Measurements from ENCODE around the gene RNF38. TPM values are rescaled to one million over a fixed set of nuclear protein-coding genes. Genes with fewer than 3 reads are reported as not detected.

RNF38 gene
- total RNA-seq, 2 experiments from 2014 or later = 88.1 to 104 TPM

GRCh38 chr9:36318212-36318802 lies 81.8 kb downstream of the RNF38 start:
- ChIA-PET POLR2A (no interaction called here), CTCF (interaction anchor here (1.3 kb wide), 1 partner anchor 11 kb away, joined by 4 read pairs; no protein-coding TSS in a partner anchor)
- Histone ChIP-seq H3K27ac (ENCODE audit: low read depth in 1 of 2, low read length in 2 of 2) (no peak overlapping the region), H3K4me3 (ENCODE audit: low read length) (no peak overlapping the region), H3K9me3 (ENCODE audit: control insufficient read depth in 1 of 2, insufficient read depth in 1 of 2, low read length in 2 of 2) (no peaks in the 10 kb centered on the region), H3K36me3 (ENCODE audit: insufficient read depth, low read length) (no peaks in the 10 kb centered on the region), H3K4me1 (ENCODE audit: insufficient read depth, low read length) (no peaks in the 10 kb centered on the region), H3K27me3 (ENCODE audit: control insufficient read depth in 1 of 2, insufficient read depth in 2 of 2, low read length in 2 of 2) (no peaks in the 10 kb centered on the region)
- DNase-seq = no peak
- H3K4me3 Mint-ChIP-seq = no peak overlapping the region
- no peak overlapping the region for H3K27ac Mint-ChIP-seq
- no peaks in the 10 kb centered on the region for H3K4me1 Mint-ChIP-seq (ENCODE audit: low read depth)
- no peaks in the 10 kb centered on the region for H3K9me3 Mint-ChIP-seq
- no peaks in the 10 kb centered on the region for H3K27me3 Mint-ChIP-seq
- ATAC-seq (ENCODE audit: poor library complexity) = no peak
- intact Hi-C loops (cut with DNase I, micrococcal nuclease) = loop anchor here in 1 of 2 experiments (10.0 kb wide), 1 partner anchor 244 kb away; no protein-coding TSS in a partner anchor
- no peaks in the 10 kb centered on the region for H3K36me3 Mint-ChIP-seq (ENCODE audit: low read depth)
- TF ChIP-seq, protein P1, sequence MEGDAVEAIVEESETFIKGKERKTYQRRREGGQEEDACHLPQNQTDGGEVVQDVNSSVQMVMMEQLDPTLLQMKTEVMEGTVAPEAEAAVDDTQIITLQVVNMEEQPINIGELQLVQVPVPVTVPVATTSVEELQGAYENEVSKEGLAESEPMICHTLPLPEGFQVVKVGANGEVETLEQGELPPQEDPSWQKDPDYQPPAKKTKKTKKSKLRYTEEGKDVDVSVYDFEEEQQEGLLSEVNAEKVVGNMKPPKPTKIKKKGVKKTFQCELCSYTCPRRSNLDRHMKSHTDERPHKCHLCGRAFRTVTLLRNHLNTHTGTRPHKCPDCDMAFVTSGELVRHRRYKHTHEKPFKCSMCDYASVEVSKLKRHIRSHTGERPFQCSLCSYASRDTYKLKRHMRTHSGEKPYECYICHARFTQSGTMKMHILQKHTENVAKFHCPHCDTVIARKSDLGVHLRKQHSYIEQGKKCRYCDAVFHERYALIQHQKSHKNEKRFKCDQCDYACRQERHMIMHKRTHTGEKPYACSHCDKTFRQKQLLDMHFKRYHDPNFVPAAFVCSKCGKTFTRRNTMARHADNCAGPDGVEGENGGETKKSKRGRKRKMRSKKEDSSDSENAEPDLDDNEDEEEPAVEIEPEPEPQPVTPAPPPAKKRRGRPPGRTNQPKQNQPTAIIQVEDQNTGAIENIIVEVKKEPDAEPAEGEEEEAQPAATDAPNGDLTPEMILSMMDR (IDR thresholded peaks at IDR 0.05) = no peak

DNA sequence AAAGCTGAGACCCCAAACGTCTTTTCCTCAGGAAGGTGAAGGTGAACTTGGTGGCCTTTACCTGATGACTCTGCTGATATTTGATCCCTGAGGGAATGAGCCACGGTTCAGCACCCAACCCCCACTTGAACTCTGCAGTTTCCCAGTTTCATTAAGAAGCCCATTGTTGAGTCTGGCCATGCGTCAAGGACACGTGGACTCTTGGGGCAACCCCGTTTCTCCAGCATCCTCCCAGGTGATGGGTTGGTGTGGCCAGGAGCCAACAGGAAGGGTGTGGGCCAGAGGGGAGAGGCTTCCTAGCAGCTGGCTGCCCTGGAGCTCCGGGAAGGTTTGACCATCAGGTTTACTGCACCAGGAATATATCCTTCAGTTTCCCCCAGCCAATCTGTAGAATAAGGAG lies 82.3 kb downstream of the RNF38 start:
- Histone ChIP-seq H3K4me3 (ENCODE audit: low read length) (no peak overlapping the region), H3K36me3 (ENCODE audit: insufficient read depth, low read length) (no peaks in the 10 kb centered on the region), H3K27ac (ENCODE audit: low read depth in 1 of 2, low read length in 2 of 2) (no peak overlapping the region), H3K9me3 (ENCODE audit: control insufficient read depth in 1 of 2, insufficient read depth in 1 of 2, low read length in 2 of 2) (no peaks in the 10 kb centered on the region), H3K4me1 (ENCODE audit: insufficient read depth, low read length) (no peaks in the 10 kb centered on the region), H3K27me3 (ENCODE audit: control insufficient read depth in 1 of 2, insufficient read depth in 2 of 2, low read length in 2 of 2) (no peaks in the 10 kb centered on the region)
- DNase-seq (no peak), ATAC-seq (ENCODE audit: poor library complexity) (no peak)
- intact Hi-C loops (cut with DNase I, micrococcal nuclease) = loop anchor here in 1 of 2 experiments (10.0 kb wide), 1 partner anchor 243 kb away; no protein-coding TSS in a partner anchor
- H3K4me1 Mint-ChIP-seq (ENCODE audit: low read depth) = no peaks in the 10 kb centered on the region
- H3K27ac Mint-ChIP-seq = no peak overlapping the region
- CTCF ChIA-PET = interaction anchor here (1.3 kb wide), 1 partner anchor 11 kb away, joined by 4 read pairs; no protein-coding TSS in a partner anchor
- TF ChIP-seq, protein P1 (IDR thresholded peaks at IDR 0.05) = no peak
- no peaks in the 10 kb centered on the region for H3K9me3 Mint-ChIP-seq
- POLR2A ChIA-PET = no interaction called here
- H3K27me3 Mint-ChIP-seq = no peaks in the 10 kb centered on the region
- H3K36me3 Mint-ChIP-seq (ENCODE audit: low read depth) = no peaks in the 10 kb centered on the region
- H3K4me3 Mint-ChIP-seq = no peak overlapping the region

DNA sequence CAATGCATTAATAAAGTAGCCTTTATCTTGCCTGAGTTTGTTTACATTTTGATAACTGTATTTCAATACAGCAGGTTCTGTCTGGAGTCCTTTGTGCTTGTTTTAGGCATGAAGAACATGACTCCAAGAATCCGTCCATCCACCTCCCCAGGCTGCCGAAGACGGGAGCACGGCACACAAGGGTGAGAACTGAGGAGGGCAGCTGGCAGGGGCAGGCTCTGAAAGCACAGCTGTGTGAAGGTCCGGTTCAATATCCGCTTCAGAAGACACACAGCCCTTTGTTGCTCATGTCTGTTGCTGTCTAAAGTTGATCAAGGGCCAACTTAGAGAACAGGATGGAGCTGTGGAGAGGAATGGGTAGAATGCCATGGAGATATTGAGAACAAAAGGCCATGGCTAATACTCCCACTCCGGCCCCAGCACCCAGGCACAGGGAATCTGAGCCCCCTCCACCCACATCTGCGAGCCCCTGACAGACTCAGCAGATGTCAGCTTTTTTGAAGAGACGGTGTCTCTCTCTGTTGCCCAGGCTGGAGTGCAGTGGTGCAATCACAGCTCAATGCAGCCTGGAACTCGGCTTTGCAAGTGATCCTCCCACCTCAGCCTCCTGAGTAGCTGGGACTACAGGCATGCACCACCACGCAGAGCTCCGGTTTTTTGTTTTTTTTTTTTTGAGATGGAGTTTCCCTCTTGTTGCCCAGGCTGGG lies 83.3 kb downstream of the RNF38 start:
- H3K4me3 Mint-ChIP-seq = no peak overlapping the region
- CTCF ChIA-PET = interaction anchor here (1.3 kb wide), 1 partner anchor 12 kb away, joined by 4 read pairs; no protein-coding TSS in a partner anchor
- Histone ChIP-seq H3K4me1 (ENCODE audit: insufficient read depth, low read length) (no peaks in the 10 kb centered on the region), H3K27ac (ENCODE audit: low read depth in 1 of 2, low read length in 2 of 2) (no peak overlapping the region), H3K4me3 (ENCODE audit: low read length) (no peak overlapping the region), H3K36me3 (ENCODE audit: insufficient read depth, low read length) (no peaks in the 10 kb centered on the region), H3K9me3 (ENCODE audit: control insufficient read depth in 1 of 2, insufficient read depth in 1 of 2, low read length in 2 of 2) (no peaks in the 10 kb centered on the region), H3K27me3 (ENCODE audit: control insufficient read depth in 1 of 2, insufficient read depth in 2 of 2, low read length in 2 of 2) (no peaks in the 10 kb centered on the region)
- H3K4me1 Mint-ChIP-seq (ENCODE audit: low read depth) = no peaks in the 10 kb centered on the region
- no peaks in the 10 kb centered on the region for H3K9me3 Mint-ChIP-seq
- no peak overlapping the region for H3K27ac Mint-ChIP-seq
- TF ChIP-seq, protein P1 (IDR thresholded peaks at IDR 0.05) = no peak
- intact Hi-C loops (cut with DNase I, micrococcal nuclease) = loop anchor here in 1 of 2 experiments (10.0 kb wide), 1 partner anchor 242 kb away; no protein-coding TSS in a partner anchor
- H3K27me3 Mint-ChIP-seq = no peaks in the 10 kb centered on the region
- no peak for ATAC-seq (ENCODE audit: poor library complexity)
- no peak for DNase-seq
- POLR2A ChIA-PET = no interaction called here
- H3K36me3 Mint-ChIP-seq (ENCODE audit: low read depth) = no peaks in the 10 kb centered on the region
